Measurements from ENCODE around the gene SPSB2.

The SPSB2 gene

GRCh38 chr12:6905414-6906040, 32.4 kb upstream of the SPSB2 start:
- no peak overlapping the region; the same call in 1 of the 2 replicates for H3K27ac ChIP-seq (ENCODE audit: low read length)
- H3F3A ChIP-seq (ENCODE audit: insufficient read depth, low read length): no peaks in the 10 kb centered on the region
- H2AFZ ChIP-seq (ENCODE audit: low read length): peak overlapping the region; percentile 71; the same call in 1 of the 2 replicates
- H3K9me2 ChIP-seq (replicated peaks; ENCODE audit: insufficient read depth, low read length): no peaks in the 10 kb centered on the region
- H3K4me1 ChIP-seq (ENCODE audit: low read length): peaks cover 11% of the 10 kb centered on the region
- no peaks in the 10 kb centered on the region for H3K9me3 ChIP-seq (replicated peaks; ENCODE audit: insufficient read depth, low read length)
- H3K9ac ChIP-seq (ENCODE audit: low read length): peak overlapping the region; percentile 75; the same call in 1 of the 2 replicates
- H4K20me1 ChIP-seq (ENCODE audit: insufficient read depth, low read length): no peaks in the 10 kb centered on the region
- peak overlapping the region; percentile 76 for H3K4me3 ChIP-seq (ENCODE audit: low read length)
- TF ChIP-seq EZH2 (optimal IDR thresholded peaks at IDR 0.05; ENCODE audit: low read depth, low read length): no peak
- TF ChIP-seq, protein P1, sequence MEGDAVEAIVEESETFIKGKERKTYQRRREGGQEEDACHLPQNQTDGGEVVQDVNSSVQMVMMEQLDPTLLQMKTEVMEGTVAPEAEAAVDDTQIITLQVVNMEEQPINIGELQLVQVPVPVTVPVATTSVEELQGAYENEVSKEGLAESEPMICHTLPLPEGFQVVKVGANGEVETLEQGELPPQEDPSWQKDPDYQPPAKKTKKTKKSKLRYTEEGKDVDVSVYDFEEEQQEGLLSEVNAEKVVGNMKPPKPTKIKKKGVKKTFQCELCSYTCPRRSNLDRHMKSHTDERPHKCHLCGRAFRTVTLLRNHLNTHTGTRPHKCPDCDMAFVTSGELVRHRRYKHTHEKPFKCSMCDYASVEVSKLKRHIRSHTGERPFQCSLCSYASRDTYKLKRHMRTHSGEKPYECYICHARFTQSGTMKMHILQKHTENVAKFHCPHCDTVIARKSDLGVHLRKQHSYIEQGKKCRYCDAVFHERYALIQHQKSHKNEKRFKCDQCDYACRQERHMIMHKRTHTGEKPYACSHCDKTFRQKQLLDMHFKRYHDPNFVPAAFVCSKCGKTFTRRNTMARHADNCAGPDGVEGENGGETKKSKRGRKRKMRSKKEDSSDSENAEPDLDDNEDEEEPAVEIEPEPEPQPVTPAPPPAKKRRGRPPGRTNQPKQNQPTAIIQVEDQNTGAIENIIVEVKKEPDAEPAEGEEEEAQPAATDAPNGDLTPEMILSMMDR (IDR thresholded peaks at IDR 0.05; ENCODE audit: low read length): no peak
- no peak for TF ChIP-seq EZH2phosphoT487 (IDR thresholded peaks at IDR 0.05; ENCODE audit: low read length)
- H3K79me2 ChIP-seq (ENCODE audit: low read length): no peaks in the 10 kb centered on the region
- no peaks in the 10 kb centered on the region for H3K36me3 ChIP-seq (replicated peaks; ENCODE audit: insufficient read depth, low read length)
- no peak for DNase-seq
- no peaks in the 10 kb centered on the region for H3K27me3 ChIP-seq (replicated peaks; ENCODE audit: insufficient read depth, low read length)
- peak overlapping the region; percentile 83 for H3K4me2 ChIP-seq (ENCODE audit: low read depth, low read length)

- Histone ChIP-seq H3K4me3 (ENCODE audit: low read length) (peak within 1 kb of the TSS; percentile 76), H3K27ac (ENCODE audit: low read length) (peak within 1 kb of the TSS; percentile 48), H3K36me3 (replicated peaks; ENCODE audit: insufficient read depth, low read length) (no peaks in the 10 kb centered on the region), H3K27me3 (replicated peaks; ENCODE audit: insufficient read depth, low read length) (no peaks in the 10 kb centered on the region), H3K4me1 (ENCODE audit: low read length) (peaks cover 11% of the 10 kb centered on the region), H3K79me2 (ENCODE audit: low read length) (no peaks in the 10 kb centered on the region), H3K4me2 (ENCODE audit: low read depth, low read length) (peak within 1 kb of the TSS; percentile 83), H2AFZ (ENCODE audit: low read length) (peak within 1 kb of the TSS; percentile 71), H3K9me3 (replicated peaks; ENCODE audit: insufficient read depth, low read length) (no peaks in the 10 kb centered on the region), H4K20me1 (ENCODE audit: insufficient read depth, low read length) (no peaks in the 10 kb centered on the region), H3F3A (ENCODE audit: insufficient read depth, low read length) (no peaks in the 10 kb centered on the region), H3K9me2 (replicated peaks; ENCODE audit: insufficient read depth, low read length) (no peaks in the 10 kb centered on the region), H3K9ac (ENCODE audit: low read length) (peak within 1 kb of the TSS; percentile 75)
- peak; percentile 97 for DNase-seq
- TF ChIP-seq EZH2 (optimal IDR thresholded peaks at IDR 0.05; ENCODE audit: low read depth, low read length): no peak
- TF ChIP-seq EZH2phosphoT487 (IDR thresholded peaks at IDR 0.05; ENCODE audit: low read length): no peak
- TF ChIP-seq, protein P1 (IDR thresholded peaks at IDR 0.05; ENCODE audit: low read length): no peak
These were observed 31.5 kb upstream of the SPSB2 start, which contains the start of gene LRRC23 for GRCh38 chr12:6904280-6905276. Gene LRRC23, plus strand, starts transcription at chr12:6904822. Its CDS starts 812 bp downstream, at chr12:6905634.

GRCh38 chr12:6903722-6904121, 30.6 kb upstream of the SPSB2 start:
- DNase-seq: no peak
- Histone ChIP-seq H3K9ac (ENCODE audit: low read length) (no peak overlapping the region), H3K4me1 (ENCODE audit: low read length) (peaks cover 11% of the 10 kb centered on the region), H3K36me3 (replicated peaks; ENCODE audit: insufficient read depth, low read length) (no peaks in the 10 kb centered on the region), H3K4me3 (ENCODE audit: low read length) (no peak overlapping the region), H2AFZ (ENCODE audit: low read length) (peak overlapping the region; percentile 71; the same call in 1 of the 2 replicates), H3K9me2 (replicated peaks; ENCODE audit: insufficient read depth, low read length) (no peaks in the 10 kb centered on the region), H3K27ac (ENCODE audit: low read length) (no peak overlapping the region), H3F3A (ENCODE audit: insufficient read depth, low read length) (no peaks in the 10 kb centered on the region), H3K9me3 (replicated peaks; ENCODE audit: insufficient read depth, low read length) (no peaks in the 10 kb centered on the region), H3K79me2 (ENCODE audit: low read length) (no peaks in the 10 kb centered on the region), H4K20me1 (ENCODE audit: insufficient read depth, low read length) (no peaks in the 10 kb centered on the region), H3K4me2 (ENCODE audit: low read depth, low read length) (no peak overlapping the region), H3K27me3 (replicated peaks; ENCODE audit: insufficient read depth, low read length) (no peaks in the 10 kb centered on the region)
- no peak for TF ChIP-seq EZH2 (optimal IDR thresholded peaks at IDR 0.05; ENCODE audit: low read depth, low read length)
- TF ChIP-seq, protein P1 (IDR thresholded peaks at IDR 0.05; ENCODE audit: low read length): no peak
- TF ChIP-seq EZH2phosphoT487 (IDR thresholded peaks at IDR 0.05; ENCODE audit: low read length): no peak
